GM21528 (cell line): Measurements from ENCODE around the gene UBALD2.

ENCODE experiments used
- ATAC-seq: cut with Tn5 transposase; IDR thresholded peaks from one replicate; pipeline ENCODE4 v1.9.1; 2021; ENCODE audit warnings: mild to moderate bottlenecking, moderate library complexity; ENCODE audit not compliant: unreplicated experiment, low FRiP score

UBALD2 gene

GRCh38 chr17:76307966-76308338, 42.8 kb downstream of the UBALD2 start, which contains the start of gene QRICH2:
Gene QRICH2 (minus strand): TSS chr17:76308276. CDS start chr17:76307998, 278 bp downstream.
- ATAC-seq, result no peak

GRCh38 chr17:76309461-76309860, 44.3 kb downstream of the UBALD2 start:
- ATAC-seq, result no peak

DNA sequence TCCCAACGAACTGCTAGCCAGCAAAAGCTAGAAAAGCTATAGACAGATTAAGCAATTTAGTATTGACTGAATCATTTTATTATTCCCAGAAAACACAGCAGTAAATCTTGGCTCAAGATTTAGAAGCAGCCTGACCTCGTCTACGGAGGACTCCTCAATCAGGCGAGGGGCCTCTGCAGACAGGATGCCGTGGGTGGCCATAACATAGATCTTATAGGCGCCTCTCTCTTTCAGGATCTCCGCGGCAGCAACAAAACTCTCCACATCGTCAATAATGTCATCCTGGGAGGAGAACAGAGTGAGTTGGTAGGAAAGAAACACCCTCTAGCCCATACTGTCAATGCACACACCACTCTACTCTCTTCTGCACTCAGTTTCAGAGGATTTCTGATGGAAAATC, 47.6 kb downstream of the UBALD2 start:
- ATAC-seq, result no peak

DNA sequence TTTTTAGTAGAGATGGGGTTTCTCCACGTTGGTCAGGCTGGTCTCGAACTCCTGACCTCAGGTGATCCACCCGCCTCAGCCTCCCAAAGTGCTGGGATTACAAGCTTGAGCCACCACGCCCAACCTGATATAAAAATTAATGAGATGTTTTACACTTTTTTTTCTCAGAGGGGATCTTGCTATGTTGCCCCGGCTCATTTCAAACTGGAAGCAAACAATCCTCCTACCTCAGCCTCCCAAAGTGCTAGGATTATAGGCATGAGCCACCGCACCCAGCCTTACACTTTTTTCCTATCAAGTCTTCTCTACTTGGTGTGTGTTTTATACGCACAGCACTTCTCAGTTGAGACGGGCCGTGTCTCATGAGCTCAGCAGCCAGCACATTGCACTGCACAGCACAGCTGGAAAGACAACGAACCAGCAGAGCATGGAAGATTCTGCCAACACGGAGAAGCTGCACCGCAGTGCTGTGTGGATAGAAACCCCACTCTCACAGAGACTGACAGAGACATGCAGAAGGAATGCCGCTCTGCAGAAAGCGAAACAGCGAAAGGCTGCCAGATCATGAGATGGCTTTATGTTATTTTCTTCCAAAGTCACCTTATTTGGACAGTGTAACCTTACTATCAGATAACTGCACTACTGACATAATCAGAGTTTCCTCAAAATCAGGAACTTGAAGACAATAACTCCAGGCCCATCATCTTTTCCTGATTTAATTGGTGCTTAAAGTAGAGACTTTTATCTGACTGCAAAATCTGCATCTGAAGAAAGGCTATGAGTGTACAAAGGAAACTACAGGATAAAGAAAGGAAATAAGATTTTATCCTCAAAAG, 49.5 kb downstream of the UBALD2 start:
- ATAC-seq, result no peak

GRCh38 chr17:76317535-76317934, 52.4 kb downstream of the UBALD2 start:
- no peak for ATAC-seq

- no peak for ATAC-seq
Measured at GRCh38 chr17:76318586-76318985, 53.4 kb downstream of the UBALD2 start.
